Measurements from ENCODE around the gene FCMR. TPM values are rescaled to one million over a fixed set of nuclear protein-coding genes. Genes with fewer than 3 reads are reported as not detected.

FCMR gene, protein sequence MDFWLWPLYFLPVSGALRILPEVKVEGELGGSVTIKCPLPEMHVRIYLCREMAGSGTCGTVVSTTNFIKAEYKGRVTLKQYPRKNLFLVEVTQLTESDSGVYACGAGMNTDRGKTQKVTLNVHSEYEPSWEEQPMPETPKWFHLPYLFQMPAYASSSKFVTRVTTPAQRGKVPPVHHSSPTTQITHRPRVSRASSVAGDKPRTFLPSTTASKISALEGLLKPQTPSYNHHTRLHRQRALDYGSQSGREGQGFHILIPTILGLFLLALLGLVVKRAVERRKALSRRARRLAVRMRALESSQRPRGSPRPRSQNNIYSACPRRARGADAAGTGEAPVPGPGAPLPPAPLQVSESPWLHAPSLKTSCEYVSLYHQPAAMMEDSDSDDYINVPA
- not detected in 2 replicates for total RNA-seq
- long read RNA-seq, partial matches to known transcripts = 0 of 1 reads
- long read RNA-seq, other reads (novel, unspliced or antisense) = 1 of 1 reads

DNA sequence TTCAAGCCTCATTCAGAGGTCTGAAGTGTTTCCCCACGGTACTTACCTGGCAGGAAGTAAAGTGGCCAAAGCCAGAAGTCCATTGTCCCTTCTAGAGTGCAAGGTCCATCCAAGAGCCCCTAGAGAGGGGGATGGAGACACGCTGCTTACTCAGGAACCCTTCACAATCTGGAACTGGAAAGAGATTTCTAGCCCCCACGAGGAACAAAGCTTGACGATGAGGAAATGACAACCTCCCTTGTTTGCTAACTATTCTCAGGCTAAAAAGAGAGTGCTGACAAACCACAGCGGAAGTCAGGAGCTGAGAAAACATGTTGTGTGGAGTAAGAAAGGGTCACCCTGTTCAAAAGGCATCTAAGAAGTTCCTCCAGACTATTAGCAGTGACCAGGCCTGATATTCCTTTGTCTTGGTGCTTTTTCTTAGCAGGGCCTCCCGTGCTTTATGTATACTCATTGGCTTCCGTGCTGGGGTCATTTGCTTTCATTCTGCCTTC is at the start of gene FCMR:
FCMR (minus strand) TSS at position 170 of the 494 bp plus-strand sequence; CDS start at position 83, 87 bp downstream.
- Mint-ChIP-seq H3K27ac (no peak within 1 kb of the TSS), H3K4me3 (ENCODE audit: low read depth) (no peak within 1 kb of the TSS), H3K36me3 (ENCODE audit: insufficient read depth) (no peaks in the 10 kb centered on the region), H3K27me3 (peaks cover 9% of the 10 kb centered on the region), H3K9me3 (ENCODE audit: low read depth) (no peaks in the 10 kb centered on the region), H3K4me1 (ENCODE audit: low read depth) (no peaks in the 10 kb centered on the region)
- no peak for DNase-seq (ENCODE audit: low spot score, unreplicated experiment)
- TF ChIP-seq, protein P1, sequence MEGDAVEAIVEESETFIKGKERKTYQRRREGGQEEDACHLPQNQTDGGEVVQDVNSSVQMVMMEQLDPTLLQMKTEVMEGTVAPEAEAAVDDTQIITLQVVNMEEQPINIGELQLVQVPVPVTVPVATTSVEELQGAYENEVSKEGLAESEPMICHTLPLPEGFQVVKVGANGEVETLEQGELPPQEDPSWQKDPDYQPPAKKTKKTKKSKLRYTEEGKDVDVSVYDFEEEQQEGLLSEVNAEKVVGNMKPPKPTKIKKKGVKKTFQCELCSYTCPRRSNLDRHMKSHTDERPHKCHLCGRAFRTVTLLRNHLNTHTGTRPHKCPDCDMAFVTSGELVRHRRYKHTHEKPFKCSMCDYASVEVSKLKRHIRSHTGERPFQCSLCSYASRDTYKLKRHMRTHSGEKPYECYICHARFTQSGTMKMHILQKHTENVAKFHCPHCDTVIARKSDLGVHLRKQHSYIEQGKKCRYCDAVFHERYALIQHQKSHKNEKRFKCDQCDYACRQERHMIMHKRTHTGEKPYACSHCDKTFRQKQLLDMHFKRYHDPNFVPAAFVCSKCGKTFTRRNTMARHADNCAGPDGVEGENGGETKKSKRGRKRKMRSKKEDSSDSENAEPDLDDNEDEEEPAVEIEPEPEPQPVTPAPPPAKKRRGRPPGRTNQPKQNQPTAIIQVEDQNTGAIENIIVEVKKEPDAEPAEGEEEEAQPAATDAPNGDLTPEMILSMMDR (IDR thresholded peaks at IDR 0.05; ENCODE audit: unreplicated experiment) = no peak

DNA sequence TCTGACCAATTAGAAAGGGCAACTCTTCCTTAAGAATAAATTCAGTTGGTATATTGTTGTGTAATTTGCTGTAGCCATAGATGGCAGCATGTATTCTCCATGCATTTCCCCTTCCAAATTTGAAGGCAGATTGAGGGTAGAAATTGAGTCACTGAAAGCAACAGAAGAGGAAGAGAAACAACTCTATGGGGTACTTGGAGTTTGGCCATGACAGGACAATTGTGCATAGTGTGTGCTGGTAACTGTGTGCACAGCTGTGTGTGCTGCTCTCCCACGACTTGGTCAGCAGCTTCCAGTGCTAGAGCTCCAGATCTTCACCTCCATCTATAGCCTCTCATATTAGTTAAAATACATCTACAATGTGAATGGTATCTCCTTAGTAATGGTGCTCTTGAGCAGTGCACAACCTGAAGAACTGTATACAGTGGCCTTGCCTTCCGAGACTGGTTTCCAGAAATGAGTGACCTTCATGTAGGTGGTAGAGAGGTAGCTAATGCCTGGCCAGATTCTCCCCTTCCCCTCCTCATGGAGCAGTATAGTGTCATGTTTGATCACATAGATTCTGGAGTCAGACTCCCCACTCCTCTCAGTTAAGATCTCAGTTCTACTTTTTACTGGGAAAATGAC is 49.4 kb upstream of the FCMR start:
- TF ChIP-seq, protein P1 (IDR thresholded peaks at IDR 0.05; ENCODE audit: unreplicated experiment) = no peak
- Mint-ChIP-seq H3K27ac (no peak overlapping the region), H3K4me1 (ENCODE audit: low read depth) (peaks cover 12% of the 10 kb centered on the region), H3K4me3 (ENCODE audit: low read depth) (no peak overlapping the region), H3K27me3 (peaks cover 19% of the 10 kb centered on the region), H3K36me3 (ENCODE audit: insufficient read depth) (no peaks in the 10 kb centered on the region), H3K9me3 (ENCODE audit: low read depth) (no peaks in the 10 kb centered on the region)
- no peak for DNase-seq (ENCODE audit: low spot score, unreplicated experiment)

DNA sequence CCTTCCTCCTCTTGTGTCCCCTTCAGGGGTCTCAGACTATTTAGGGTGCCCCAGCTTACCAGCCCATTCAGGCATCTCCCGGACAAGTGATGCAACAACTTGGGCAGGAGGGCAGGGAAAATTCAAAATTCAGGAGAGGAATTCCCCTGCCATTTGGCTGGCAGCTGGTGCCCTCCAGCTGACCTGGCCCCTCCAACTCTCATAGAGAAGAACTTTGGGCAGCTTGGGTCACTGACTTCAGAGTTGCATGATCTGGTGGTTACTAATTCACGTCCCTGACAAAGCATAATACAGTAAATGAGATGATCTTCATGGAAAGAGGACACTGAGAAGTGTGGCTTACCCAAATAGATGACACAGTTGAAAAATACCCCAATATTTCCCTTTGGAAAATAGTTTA is 48.7 kb upstream of the FCMR start, which contains the start of gene FCAMR:
FCAMR (minus strand) TSS at position 15 of the 400 bp plus-strand sequence. CDS start 335 bp downstream, outside the sequence.
- Mint-ChIP-seq H3K9me3 (ENCODE audit: low read depth) (no peaks in the 10 kb centered on the region), H3K4me1 (ENCODE audit: low read depth) (peaks cover 12% of the 10 kb centered on the region), H3K36me3 (ENCODE audit: insufficient read depth) (no peaks in the 10 kb centered on the region), H3K27me3 (peaks cover 19% of the 10 kb centered on the region), H3K27ac (no peak within 1 kb of the TSS), H3K4me3 (ENCODE audit: low read depth) (no peak within 1 kb of the TSS)
- TF ChIP-seq, protein P1 (IDR thresholded peaks at IDR 0.05; ENCODE audit: unreplicated experiment) = no peak
- no peak for DNase-seq (ENCODE audit: low spot score, unreplicated experiment)

DNA sequence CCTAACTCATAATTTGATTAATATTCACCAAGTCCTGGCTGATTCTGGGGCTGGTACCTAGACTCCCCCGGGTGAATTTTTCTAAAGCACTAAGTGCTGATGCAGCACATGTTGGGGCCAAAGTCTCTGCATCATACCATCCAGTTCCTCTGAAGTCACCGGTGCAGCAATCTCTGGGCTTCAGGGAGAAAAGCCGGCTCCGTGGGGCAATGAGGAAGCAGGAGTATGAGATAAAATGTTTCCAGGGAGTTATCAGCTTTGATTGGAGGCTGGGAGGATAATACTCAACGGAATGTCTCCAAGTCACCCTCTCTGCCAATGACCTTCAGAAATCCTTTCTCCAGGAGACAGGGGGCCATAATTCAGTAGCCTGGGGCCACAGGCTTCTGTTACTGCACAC is 47.3 kb upstream of the FCMR start:
- Mint-ChIP-seq H3K36me3 (ENCODE audit: insufficient read depth) (no peaks in the 10 kb centered on the region), H3K27ac (no peak overlapping the region), H3K9me3 (ENCODE audit: low read depth) (no peaks in the 10 kb centered on the region), H3K4me3 (ENCODE audit: low read depth) (no peak overlapping the region), H3K4me1 (ENCODE audit: low read depth) (peaks cover 12% of the 10 kb centered on the region), H3K27me3 (peaks cover 19% of the 10 kb centered on the region)
- DNase-seq (ENCODE audit: low spot score, unreplicated experiment) = no peak
- TF ChIP-seq, protein P1 (IDR thresholded peaks at IDR 0.05; ENCODE audit: unreplicated experiment) = no peak

DNA sequence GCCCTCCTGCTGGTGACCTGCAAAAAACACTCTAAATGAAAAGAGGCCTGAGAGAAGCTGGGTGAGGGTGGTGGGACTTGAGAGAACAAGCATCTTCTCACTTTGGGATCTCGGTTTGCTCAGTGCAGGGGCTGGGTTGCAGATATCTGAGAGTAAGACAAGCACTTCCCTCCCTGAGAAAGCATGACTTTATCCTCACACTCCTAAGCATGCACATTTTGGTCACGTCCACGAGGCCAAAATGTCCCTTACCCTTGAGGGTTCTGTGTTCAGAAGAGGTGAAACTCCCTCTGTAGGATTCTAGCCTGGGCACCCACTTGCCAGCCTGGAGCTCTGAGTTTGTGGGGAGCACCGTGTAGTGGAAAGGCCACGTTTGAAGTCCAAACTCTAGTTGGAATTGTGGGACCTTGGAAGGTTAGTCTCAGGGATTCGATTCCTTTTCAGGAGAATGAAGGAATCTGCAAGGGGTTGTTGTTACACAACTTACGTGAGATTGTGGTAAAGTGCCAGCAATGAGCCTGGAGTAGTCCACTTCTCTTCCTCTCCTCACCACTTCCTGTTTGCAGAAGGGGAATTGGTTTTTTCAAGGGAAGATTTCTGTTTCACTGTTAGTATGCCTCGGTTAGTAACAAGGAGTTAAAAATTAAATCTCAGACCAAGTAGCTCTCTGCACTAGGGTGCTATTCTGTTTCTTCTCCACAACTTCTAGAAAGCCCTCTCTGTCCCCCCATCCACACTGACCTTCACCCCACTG is 45.5 kb upstream of the FCMR start:
- no peak for DNase-seq (ENCODE audit: low spot score, unreplicated experiment)
- Mint-ChIP-seq H3K27me3 (peaks cover 15% of the 10 kb centered on the region), H3K27ac (no peak overlapping the region), H3K4me3 (ENCODE audit: low read depth) (no peak overlapping the region), H3K4me1 (ENCODE audit: low read depth) (peaks cover 1% of the 10 kb centered on the region), H3K36me3 (ENCODE audit: insufficient read depth) (no peaks in the 10 kb centered on the region), H3K9me3 (ENCODE audit: low read depth) (no peaks in the 10 kb centered on the region)
- TF ChIP-seq, protein P1 (IDR thresholded peaks at IDR 0.05; ENCODE audit: unreplicated experiment) = no peak
